ENCODE measurements around the gene CCDC47.
A peak's percentile ranks its signal among the peaks of the same experiment; 100 is the strongest.
"Not testable (repeated sequence)": the region's sequence is repeated elsewhere in the genome, so short reads cannot be mapped to it uniquely, and the experiment has no call there.

CCDC47 gene

GRCh38 chr17:63740464-63741142 lies 32.8 kb downstream of the CCDC47 start:
- DNase-seq (ENCODE audit: low read depth in 1 of 2, low spot score in 1 of 2), result no peak

GRCh38 chr17:63735691-63736090 lies 37.7 kb downstream of the CCDC47 start:
- no peak for DNase-seq (ENCODE audit: low read depth in 1 of 2, low spot score in 1 of 2)

- no peak for DNase-seq (ENCODE audit: low read depth in 1 of 2, low spot score in 1 of 2)
These were observed 51.0 kb downstream of the CCDC47 start for GRCh38 chr17:63722403-63722802.

- not testable (repeated sequence) for DNase-seq (ENCODE audit: low read depth in 1 of 2, low spot score in 1 of 2)
These were observed 53.2 kb downstream of the CCDC47 start for GRCh38 chr17:63720194-63720593.

- DNase-seq (ENCODE audit: low read depth in 1 of 2, low spot score in 1 of 2), result no peak
These were observed 54.4 kb downstream of the CCDC47 start for GRCh38 chr17:63718988-63719387.

- no peak for DNase-seq (ENCODE audit: low read depth in 1 of 2, low spot score in 1 of 2)
These were observed 57.0 kb downstream of the CCDC47 start for GRCh38 chr17:63716426-63716825.

GRCh38 chr17:63714550-63715277 lies 58.7 kb downstream of the CCDC47 start:
- DNase-seq (ENCODE audit: low read depth in 1 of 2, low spot score in 1 of 2), result no peak

GRCh38 chr17:63709110-63709509 lies 64.3 kb downstream of the CCDC47 start:
- no peak for DNase-seq (ENCODE audit: low read depth in 1 of 2, low spot score in 1 of 2)

GRCh38 chr17:63707151-63707550 lies 66.2 kb downstream of the CCDC47 start:
- no peak for DNase-seq (ENCODE audit: low read depth in 1 of 2, low spot score in 1 of 2)

GRCh38 chr17:63706336-63707082 lies 66.9 kb downstream of the CCDC47 start:
- no peak for DNase-seq (ENCODE audit: low read depth in 1 of 2, low spot score in 1 of 2)

- no peak for DNase-seq (ENCODE audit: low read depth in 1 of 2, low spot score in 1 of 2)
These were observed 67.7 kb downstream of the CCDC47 start for GRCh38 chr17:63705657-63706056.

GRCh38 chr17:63704836-63705235 lies 68.6 kb downstream of the CCDC47 start:
- no peak for DNase-seq (ENCODE audit: low read depth in 1 of 2, low spot score in 1 of 2)

GRCh38 chr17:63704259-63704576 lies 69.2 kb downstream of the CCDC47 start:
- no peak for DNase-seq (ENCODE audit: low read depth in 1 of 2, low spot score in 1 of 2)

- no peak for DNase-seq (ENCODE audit: low read depth in 1 of 2, low spot score in 1 of 2)
These were observed 69.7 kb downstream of the CCDC47 start for GRCh38 chr17:63703556-63704258.

GRCh38 chr17:63703029-63703428 lies 70.4 kb downstream of the CCDC47 start:
- DNase-seq (ENCODE audit: low read depth in 1 of 2, low spot score in 1 of 2), result no peak

GRCh38 chr17:63702721-63703015 lies 70.7 kb downstream of the CCDC47 start:
- DNase-seq (ENCODE audit: low read depth in 1 of 2, low spot score in 1 of 2), result no peak

GRCh38 chr17:63701868-63702720 lies 71.3 kb downstream of the CCDC47 start:
- DNase-seq (ENCODE audit: low read depth in 1 of 2, low spot score in 1 of 2), result peak in 1 of 2 donors; percentile 72

GRCh38 chr17:63701456-63701820 lies 72.0 kb downstream of the CCDC47 start:
- DNase-seq (ENCODE audit: low read depth in 1 of 2, low spot score in 1 of 2), result no peak

- DNase-seq (ENCODE audit: low read depth in 1 of 2, low spot score in 1 of 2), result peak in 1 of 2 donors; percentile 35
These were observed 72.6 kb downstream of the CCDC47 start for GRCh38 chr17:63700528-63701455.

Measured in activated CD4-positive, alpha-beta T cell treated with anti-CD3 and anti-CD28 coated beads, Interleukin-2, amount 50 U/mL, for 24 hours (primary cell).